Muscle layer of colon (tissue), 2 donors: ENCODE measurements around the gene DUSP16.
"Not testable (repeated sequence)": the region's sequence is repeated elsewhere in the genome, so short reads cannot be mapped to it uniquely, and the experiment has no call there.

Experiments used
- H3K27ac ChIP-seq: one replicate; pipeline ENCODE4 v1.7.0; 2013; ENCODE audit warnings: low read depth, mild to moderate bottlenecking, low read length, moderate library complexity
- H3K27me3 ChIP-seq, 2 donors: one replicate each; pipeline ENCODE4 v1.7.0; 2013; ENCODE audit warnings: low read length in 2 of 2, mild to moderate bottlenecking in 2 of 2; ENCODE audit not compliant: insufficient read depth in 2 of 2, control insufficient read depth in 1 of 2
- H3K36me3 ChIP-seq: one replicate; pipeline ENCODE4 v1.7.0; 2013; ENCODE audit warnings: mild to moderate bottlenecking, low read length; ENCODE audit not compliant: insufficient read depth
- H3K4me1 ChIP-seq: one replicate; pipeline ENCODE4 v1.7.0; 2013; ENCODE audit warnings: mild to moderate bottlenecking, low read length; ENCODE audit not compliant: insufficient read depth
- H3K4me3 ChIP-seq, 2 donors: one replicate each; pipeline ENCODE4 v1.7.0; 2013; ENCODE audit warnings: low read length in 2 of 2, low read depth in 1 of 2, mild to moderate bottlenecking in 1 of 2, moderate library complexity in 1 of 2
- H3K9ac ChIP-seq: one replicate; pipeline ENCODE4 v1.7.0; 2013; ENCODE audit warnings: low read length
- H3K9me3 ChIP-seq: one replicate; pipeline ENCODE4 v1.7.0; 2013; ENCODE audit warnings: mild to moderate bottlenecking, low read length
- donor health status: abdominal sarcoma.
- donor health status: Adenocarcinoma of cecum.

DUSP16 gene

GRCh38 chr12:12471982-12472961, 90.4 kb downstream of the DUSP16 start:
- H3K4me1 ChIP-seq, H3K4me3 ChIP-seq, H3K9ac ChIP-seq, H3K27me3 ChIP-seq, H3K9me3 ChIP-seq, H3K27ac ChIP-seq: not testable (repeated sequence)
- H3K36me3 ChIP-seq, result peaks cover 24% of the 10 kb centered on the region

GRCh38 chr12:12470751-12471306, 91.8 kb downstream of the DUSP16 start:
- Histone ChIP-seq H3K4me1 (no peaks in the 10 kb centered on the region), H3K36me3 (peaks cover 15% of the 10 kb centered on the region), H3K9ac (no peak overlapping the region), H3K27me3 (no peaks in the 10 kb centered on the region), H3K27ac (no peak overlapping the region), H3K4me3 (no peak overlapping the region), H3K9me3 (no peaks in the 10 kb centered on the region)

GRCh38 chr12:12469386-12469785, 93.3 kb downstream of the DUSP16 start:
- no peak overlapping the region for H3K4me3 ChIP-seq
- H3K4me1 ChIP-seq, result no peaks in the 10 kb centered on the region
- H3K27me3 ChIP-seq, result no peaks in the 10 kb centered on the region
- H3K36me3 ChIP-seq, result peaks cover 4% of the 10 kb centered on the region
- H3K9me3 ChIP-seq, result no peaks in the 10 kb centered on the region
- no peak overlapping the region for H3K27ac ChIP-seq
- H3K9ac ChIP-seq, result no peak overlapping the region

GRCh38 chr12:12468575-12468974, 94.1 kb downstream of the DUSP16 start:
- Histone ChIP-seq H3K9me3 (no peaks in the 10 kb centered on the region), H3K36me3 (peaks cover 4% of the 10 kb centered on the region), H3K9ac (no peak overlapping the region), H3K4me1 (no peaks in the 10 kb centered on the region), H3K27ac (no peak overlapping the region), H3K27me3 (no peaks in the 10 kb centered on the region), H3K4me3 (no peak overlapping the region)

- H3K27ac ChIP-seq, result no peak overlapping the region
- H3K27me3 ChIP-seq, result no peaks in the 10 kb centered on the region
- no peaks in the 10 kb centered on the region for H3K4me1 ChIP-seq
- no peaks in the 10 kb centered on the region for H3K9me3 ChIP-seq
- peaks cover 4% of the 10 kb centered on the region for H3K36me3 ChIP-seq
- no peak overlapping the region for H3K9ac ChIP-seq
- no peak overlapping the region for H3K4me3 ChIP-seq
These were observed 94.9 kb downstream of the DUSP16 start for GRCh38 chr12:12467688-12468261.

- Histone ChIP-seq H3K4me1 (no peaks in the 10 kb centered on the region), H3K27ac (no peak overlapping the region), H3K9ac (no peak overlapping the region), H3K36me3 (peaks cover 4% of the 10 kb centered on the region), H3K4me3 (no peak overlapping the region), H3K9me3 (no peaks in the 10 kb centered on the region), H3K27me3 (no peaks in the 10 kb centered on the region)
These were observed 95.4 kb downstream of the DUSP16 start for GRCh38 chr12:12467264-12467663.

GRCh38 chr12:12466157-12466556, 96.5 kb downstream of the DUSP16 start:
- H3K27ac ChIP-seq, result no peak overlapping the region
- peaks cover 4% of the 10 kb centered on the region for H3K36me3 ChIP-seq
- no peak overlapping the region for H3K9ac ChIP-seq
- no peaks in the 10 kb centered on the region for H3K27me3 ChIP-seq
- H3K9me3 ChIP-seq, result no peaks in the 10 kb centered on the region
- H3K4me1 ChIP-seq, result no peaks in the 10 kb centered on the region
- no peak overlapping the region for H3K4me3 ChIP-seq

GRCh38 chr12:12465522-12465921, 97.1 kb downstream of the DUSP16 start:
- no peaks in the 10 kb centered on the region for H3K27me3 ChIP-seq
- peaks cover 4% of the 10 kb centered on the region for H3K36me3 ChIP-seq
- no peak overlapping the region for H3K4me3 ChIP-seq
- no peak overlapping the region for H3K9ac ChIP-seq
- H3K4me1 ChIP-seq, result no peaks in the 10 kb centered on the region
- H3K27ac ChIP-seq, result no peak overlapping the region
- no peaks in the 10 kb centered on the region for H3K9me3 ChIP-seq

GRCh38 chr12:12461923-12462315, 100.7 kb downstream of the DUSP16 start:
- Histone ChIP-seq H3K4me3 (no peak overlapping the region), H3K9me3 (no peaks in the 10 kb centered on the region), H3K27ac (no peak overlapping the region), H3K36me3 (peaks cover 4% of the 10 kb centered on the region), H3K9ac (no peak overlapping the region), H3K27me3 (no peaks in the 10 kb centered on the region), H3K4me1 (no peaks in the 10 kb centered on the region)

- Histone ChIP-seq H3K27me3 (no peaks in the 10 kb centered on the region), H3K4me3 (no peak overlapping the region), H3K36me3 (no peaks in the 10 kb centered on the region), H3K9me3 (no peaks in the 10 kb centered on the region), H3K9ac (no peak overlapping the region), H3K4me1 (no peaks in the 10 kb centered on the region), H3K27ac (no peak overlapping the region)
These were observed 101.4 kb downstream of the DUSP16 start for GRCh38 chr12:12460935-12461922.

GRCh38 chr12:12456637-12457036, 106.0 kb downstream of the DUSP16 start:
- Histone ChIP-seq H3K4me3 (no peak overlapping the region), H3K27ac (no peak overlapping the region), H3K36me3 (no peaks in the 10 kb centered on the region), H3K9ac (no peak overlapping the region), H3K27me3 (no peaks in the 10 kb centered on the region), H3K4me1 (peaks cover 16% of the 10 kb centered on the region), H3K9me3 (no peaks in the 10 kb centered on the region)
